ENCODE measurements around the gene TMEM63A.
A peak's percentile ranks its signal among the peaks of the same experiment; 100 is the strongest.

Gene TMEM63A

GRCh38 chr1:225885336-225885735 lies 3.2 kb upstream of the TMEM63A start:
- DNase-seq, result no peak

GRCh38 chr1:225883616-225884265 lies 1.6 kb upstream of the TMEM63A start:
- DNase-seq, result no peak

- peak; percentile 25 for DNase-seq
Measured at GRCh38 chr1:225882694-225883615, 775 bp upstream of the TMEM63A start.

GRCh38 chr1:225881081-225881958 lies 860 bp downstream of the TMEM63A start:
- DNase-seq, result peak; percentile 35

- DNase-seq, result no peak
Measured at GRCh38 chr1:225880636-225881035, 1.5 kb downstream of the TMEM63A start.

GRCh38 chr1:225880222-225880588 lies 2.0 kb downstream of the TMEM63A start:
- no peak for DNase-seq

- DNase-seq, result no peak
Measured at GRCh38 chr1:225879521-225880221, 2.5 kb downstream of the TMEM63A start.

GRCh38 chr1:225878282-225878681 lies 3.9 kb downstream of the TMEM63A start:
- no peak for DNase-seq

- peak; percentile 54 for DNase-seq
Measured at GRCh38 chr1:225877580-225877979, 4.6 kb downstream of the TMEM63A start.

GRCh38 chr1:225876900-225877510 lies 5.2 kb downstream of the TMEM63A start:
- no peak for DNase-seq

- DNase-seq, result no peak
Measured at GRCh38 chr1:225875044-225875815, 7.0 kb downstream of the TMEM63A start.

- DNase-seq, result no peak
Measured at GRCh38 chr1:225874431-225874830, 7.7 kb downstream of the TMEM63A start.

GRCh38 chr1:225873281-225873850 lies 8.8 kb downstream of the TMEM63A start:
- no peak for DNase-seq

GRCh38 chr1:225872075-225872430 lies 10.1 kb downstream of the TMEM63A start:
- no peak for DNase-seq

- DNase-seq, result no peak
Measured at GRCh38 chr1:225871359-225872074, 10.7 kb downstream of the TMEM63A start.

GRCh38 chr1:225870911-225871310 lies 11.3 kb downstream of the TMEM63A start:
- no peak for DNase-seq

- no peak for DNase-seq
Measured at GRCh38 chr1:225868631-225869330, 13.4 kb downstream of the TMEM63A start.

- no peak for DNase-seq
Measured at GRCh38 chr1:225866981-225867380, 15.2 kb downstream of the TMEM63A start.
